HCT116 (cell line): Measurements from ENCODE around the gene DNAJB7.

ENCODE experiments used
- EZH2phosphoT487 ChIP-seq: fragments of 200-600 bp; IDR thresholded peaks from 2 replicates; pipeline ENCODE4 v1.6.1; 2018; ENCODE audit warnings: antibody characterized with exemption, borderline replicate concordance
- JUND ChIP-seq: IDR thresholded peaks from 2 replicates; pipeline ENCODE4 v1.6.1; 2012
- MAX ChIP-seq: IDR thresholded peaks from 2 replicates; pipeline ENCODE4 v1.6.1; 2012
- POLR2A ChIP-seq: IDR thresholded peaks from 2 replicates; pipeline ENCODE4 v1.7.0; 2011; ENCODE audit warnings: borderline replicate concordance; ENCODE audit not compliant: insufficient read depth, insufficient read length; ENCODE audit errors: extremely low read depth
- POLR2AphosphoS5 ChIP-seq: IDR thresholded peaks from 2 replicates; pipeline ENCODE4 v1.6.1; 2011; ENCODE audit warnings: mild to moderate bottlenecking, low read depth, low read length, moderate library complexity
- RAD21 ChIP-seq: IDR thresholded peaks from 2 replicates; pipeline ENCODE4 v1.6.1; 2012; ENCODE audit warnings: low read depth, mild to moderate bottlenecking
- REST ChIP-seq: IDR thresholded peaks from 2 replicates; pipeline ENCODE4 v1.6.1; 2012; ENCODE audit warnings: low read depth
- TF ChIP-seq, protein P1 (sequence below), 3 experiments: fragments of 200-600 bp in 1 of 3; sonication (generic) in 1 of 3; IDR thresholded peaks in 2 of 3; conservative IDR thresholded peaks in 1 of 3; 2 replicates each; pipeline ENCODE4 v1.5.1; 2012 to 2017; ENCODE audit warnings: low read depth in 2 of 3, low read length in 2 of 3, antibody characterized with exemption in 1 of 3, borderline replicate concordance in 1 of 3, control low read depth in 1 of 3, mild to moderate bottlenecking in 1 of 3, mixed read lengths in 1 of 3, mixed run types in 1 of 3, moderate library complexity in 1 of 3; ENCODE audit not compliant: insufficient read depth in 1 of 3

- TF ChIP-seq, protein P1, sequence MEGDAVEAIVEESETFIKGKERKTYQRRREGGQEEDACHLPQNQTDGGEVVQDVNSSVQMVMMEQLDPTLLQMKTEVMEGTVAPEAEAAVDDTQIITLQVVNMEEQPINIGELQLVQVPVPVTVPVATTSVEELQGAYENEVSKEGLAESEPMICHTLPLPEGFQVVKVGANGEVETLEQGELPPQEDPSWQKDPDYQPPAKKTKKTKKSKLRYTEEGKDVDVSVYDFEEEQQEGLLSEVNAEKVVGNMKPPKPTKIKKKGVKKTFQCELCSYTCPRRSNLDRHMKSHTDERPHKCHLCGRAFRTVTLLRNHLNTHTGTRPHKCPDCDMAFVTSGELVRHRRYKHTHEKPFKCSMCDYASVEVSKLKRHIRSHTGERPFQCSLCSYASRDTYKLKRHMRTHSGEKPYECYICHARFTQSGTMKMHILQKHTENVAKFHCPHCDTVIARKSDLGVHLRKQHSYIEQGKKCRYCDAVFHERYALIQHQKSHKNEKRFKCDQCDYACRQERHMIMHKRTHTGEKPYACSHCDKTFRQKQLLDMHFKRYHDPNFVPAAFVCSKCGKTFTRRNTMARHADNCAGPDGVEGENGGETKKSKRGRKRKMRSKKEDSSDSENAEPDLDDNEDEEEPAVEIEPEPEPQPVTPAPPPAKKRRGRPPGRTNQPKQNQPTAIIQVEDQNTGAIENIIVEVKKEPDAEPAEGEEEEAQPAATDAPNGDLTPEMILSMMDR (IDR thresholded peaks at IDR 0.05 in 2 of 3, conservative IDR thresholded peaks at IDR 0.05 in 1 of 3; ENCODE audit: borderline replicate concordance in 1 of 3, insufficient read depth in 1 of 3, low read depth in 2 of 3, low read length in 2 of 3), result no peak
- no peak for TF ChIP-seq JUND
- no peak for TF ChIP-seq POLR2A
- no peak for TF ChIP-seq REST
- TF ChIP-seq POLR2AphosphoS5, result no peak
- no peak for TF ChIP-seq RAD21
- TF ChIP-seq EZH2phosphoT487, result no peak
- TF ChIP-seq MAX, result no peak
These were observed 47.0 kb upstream of the DNAJB7 start for GRCh38 chr22:40908895-40909294.
